ENCODE measurements around the gene USP46.

Gene USP46

DNA sequence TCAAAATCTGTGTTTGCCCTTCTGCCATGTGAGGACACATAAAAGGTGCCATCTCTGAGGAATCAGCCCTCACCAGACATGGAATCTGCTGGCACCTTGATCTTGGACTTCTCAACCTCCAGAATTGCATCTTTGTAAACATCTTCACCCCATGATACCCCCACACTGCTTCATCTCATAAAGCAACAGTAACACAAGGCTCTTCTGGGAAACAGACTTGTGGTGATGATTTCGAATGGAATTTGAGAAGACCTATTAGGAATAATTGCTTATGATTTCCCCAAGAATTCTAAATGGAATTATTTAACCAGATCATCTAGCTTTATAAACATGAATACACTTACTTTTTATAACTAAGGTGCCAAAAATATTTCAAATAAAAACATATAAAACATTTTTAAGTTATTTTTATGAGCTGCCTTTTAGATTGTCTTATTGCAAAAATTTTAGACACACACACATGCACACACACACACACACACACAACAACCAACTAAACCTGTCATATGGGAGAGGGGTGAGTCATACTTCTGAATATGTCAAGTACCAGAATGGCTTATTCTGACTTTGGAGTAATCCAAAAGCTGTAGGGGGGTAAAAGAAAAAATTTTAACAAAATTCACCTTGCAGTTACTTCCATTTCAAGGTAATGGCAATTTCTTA, 82.0 kb downstream of the USP46 start:
- H3K36me3 ChIP-seq (ENCODE audit: control insufficient read depth, insufficient read depth, low read length) = no peaks in the 10 kb centered on the region
- no peak overlapping the region for H3K9ac ChIP-seq (ENCODE audit: low read length)
- H3K27me3 ChIP-seq (ENCODE audit: control insufficient read depth, insufficient read depth, low read length) = no peaks in the 10 kb centered on the region
- H3K27ac ChIP-seq (ENCODE audit: low read depth, low read length) = no peak overlapping the region
- H3K4me3 ChIP-seq (ENCODE audit: low read length) = no peak overlapping the region
- H3K4me1 ChIP-seq (ENCODE audit: control insufficient read depth, insufficient read depth, low read length) = no peaks in the 10 kb centered on the region

- H3K9ac ChIP-seq (ENCODE audit: low read length) = no peak overlapping the region
- H3K4me3 ChIP-seq (ENCODE audit: low read length) = no peak overlapping the region
- H3K36me3 ChIP-seq (ENCODE audit: control insufficient read depth, insufficient read depth, low read length) = no peaks in the 10 kb centered on the region
- no peaks in the 10 kb centered on the region for H3K4me1 ChIP-seq (ENCODE audit: control insufficient read depth, insufficient read depth, low read length)
- H3K27ac ChIP-seq (ENCODE audit: low read depth, low read length) = no peak overlapping the region
- H3K27me3 ChIP-seq (ENCODE audit: control insufficient read depth, insufficient read depth, low read length) = no peaks in the 10 kb centered on the region
These were observed 82.8 kb downstream of the USP46 start for GRCh38 chr4:52576326-52576725.

DNA sequence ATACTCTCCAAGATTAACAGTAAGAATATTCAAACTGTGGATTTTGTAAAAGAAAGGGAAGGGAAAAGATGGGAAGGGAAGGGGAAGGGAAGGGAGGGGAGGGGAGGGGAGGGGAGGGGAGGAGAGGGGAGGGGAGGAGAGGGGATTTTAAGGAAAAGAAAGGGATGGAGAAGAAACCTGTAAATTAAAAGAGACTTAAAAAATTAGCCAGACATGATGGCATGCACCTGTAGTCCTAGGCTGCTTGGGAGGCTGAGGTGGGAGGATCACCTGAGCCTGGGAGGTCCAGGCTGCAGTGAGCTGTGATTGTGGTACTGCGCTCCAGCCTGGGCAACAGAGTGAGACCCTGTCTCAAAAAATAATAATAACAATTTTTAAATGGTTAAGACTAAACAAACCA, 83.7 kb downstream of the USP46 start:
- Histone ChIP-seq H3K36me3 (ENCODE audit: control insufficient read depth, insufficient read depth, low read length) (no peaks in the 10 kb centered on the region), H3K4me3 (ENCODE audit: low read length) (no peak overlapping the region), H3K27ac (ENCODE audit: low read depth, low read length) (no peak overlapping the region), H3K9ac (ENCODE audit: low read length) (no peak overlapping the region), H3K27me3 (ENCODE audit: control insufficient read depth, insufficient read depth, low read length) (no peaks in the 10 kb centered on the region), H3K4me1 (ENCODE audit: control insufficient read depth, insufficient read depth, low read length) (no peaks in the 10 kb centered on the region)

GRCh38 chr4:52574036-52574435, 85.1 kb downstream of the USP46 start:
- Histone ChIP-seq H3K4me3 (ENCODE audit: low read length) (no peak overlapping the region), H3K9ac (ENCODE audit: low read length) (no peak overlapping the region), H3K4me1 (ENCODE audit: control insufficient read depth, insufficient read depth, low read length) (no peaks in the 10 kb centered on the region), H3K36me3 (ENCODE audit: control insufficient read depth, insufficient read depth, low read length) (no peaks in the 10 kb centered on the region), H3K27me3 (ENCODE audit: control insufficient read depth, insufficient read depth, low read length) (no peaks in the 10 kb centered on the region), H3K27ac (ENCODE audit: low read depth, low read length) (no peak overlapping the region)

GRCh38 chr4:52573551-52573950, 85.5 kb downstream of the USP46 start:
- Histone ChIP-seq H3K27me3 (ENCODE audit: control insufficient read depth, insufficient read depth, low read length) (no peaks in the 10 kb centered on the region), H3K4me1 (ENCODE audit: control insufficient read depth, insufficient read depth, low read length) (no peaks in the 10 kb centered on the region), H3K4me3 (ENCODE audit: low read length) (no peak overlapping the region), H3K9ac (ENCODE audit: low read length) (no peak overlapping the region), H3K27ac (ENCODE audit: low read depth, low read length) (no peak overlapping the region), H3K36me3 (ENCODE audit: control insufficient read depth, insufficient read depth, low read length) (no peaks in the 10 kb centered on the region)

DNA sequence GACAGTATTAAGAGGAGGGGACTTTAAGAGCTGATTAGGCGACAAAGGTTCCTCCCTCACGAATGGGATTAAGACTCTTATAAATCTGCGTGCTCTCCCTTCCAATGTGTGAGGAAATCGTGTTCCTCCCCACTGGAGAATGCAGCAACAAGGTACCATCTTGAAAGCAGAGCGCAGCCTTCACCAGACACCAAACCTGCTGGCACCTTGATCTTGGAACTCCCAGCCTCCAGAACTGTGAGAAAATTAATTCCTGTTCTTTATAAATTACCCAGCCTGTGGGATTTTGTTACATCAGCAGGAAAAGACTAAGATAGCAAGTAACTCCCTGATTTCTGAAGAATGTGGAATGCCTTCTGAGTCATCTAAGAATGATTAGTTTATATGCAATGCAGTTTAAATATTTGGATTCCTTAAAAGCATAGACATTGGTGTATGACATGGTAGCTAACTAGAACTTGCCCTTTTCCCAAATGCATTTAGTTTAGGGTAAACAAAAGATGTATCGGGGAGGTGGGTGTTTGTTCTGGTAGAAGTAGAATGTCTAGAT, 86.1 kb downstream of the USP46 start:
- H3K4me3 ChIP-seq (ENCODE audit: low read length) = no peak overlapping the region
- H3K9ac ChIP-seq (ENCODE audit: low read length) = no peak overlapping the region
- H3K27ac ChIP-seq (ENCODE audit: low read depth, low read length) = no peak overlapping the region

GRCh38 chr4:52568351-52568750, 90.8 kb downstream of the USP46 start:
- no peak overlapping the region for H3K9ac ChIP-seq (ENCODE audit: low read length)
- H3K36me3 ChIP-seq (ENCODE audit: control insufficient read depth, insufficient read depth, low read length) = no peaks in the 10 kb centered on the region
- no peak overlapping the region for H3K27ac ChIP-seq (ENCODE audit: low read depth, low read length)
- H3K27me3 ChIP-seq (ENCODE audit: control insufficient read depth, insufficient read depth, low read length) = no peaks in the 10 kb centered on the region
- no peaks in the 10 kb centered on the region for H3K4me1 ChIP-seq (ENCODE audit: control insufficient read depth, insufficient read depth, low read length)
- no peak overlapping the region for H3K4me3 ChIP-seq (ENCODE audit: low read length)

More for the DNA sequence above, 86.1 kb downstream of the USP46 start:
- H3K36me3 ChIP-seq (ENCODE audit: control insufficient read depth, insufficient read depth, low read length) = no peaks in the 10 kb centered on the region
- no peaks in the 10 kb centered on the region for H3K27me3 ChIP-seq (ENCODE audit: control insufficient read depth, insufficient read depth, low read length)
- no peaks in the 10 kb centered on the region for H3K4me1 ChIP-seq (ENCODE audit: control insufficient read depth, insufficient read depth, low read length)

- no peaks in the 10 kb centered on the region for H3K27me3 ChIP-seq (ENCODE audit: control insufficient read depth, insufficient read depth, low read length)
- no peak overlapping the region for H3K27ac ChIP-seq (ENCODE audit: low read depth, low read length)
- H3K9ac ChIP-seq (ENCODE audit: low read length) = no peak overlapping the region
- no peaks in the 10 kb centered on the region for H3K36me3 ChIP-seq (ENCODE audit: control insufficient read depth, insufficient read depth, low read length)
- H3K4me3 ChIP-seq (ENCODE audit: low read length) = no peak overlapping the region
- H3K4me1 ChIP-seq (ENCODE audit: control insufficient read depth, insufficient read depth, low read length) = no peaks in the 10 kb centered on the region
These were observed 92.7 kb downstream of the USP46 start for GRCh38 chr4:52566136-52567031.

DNA sequence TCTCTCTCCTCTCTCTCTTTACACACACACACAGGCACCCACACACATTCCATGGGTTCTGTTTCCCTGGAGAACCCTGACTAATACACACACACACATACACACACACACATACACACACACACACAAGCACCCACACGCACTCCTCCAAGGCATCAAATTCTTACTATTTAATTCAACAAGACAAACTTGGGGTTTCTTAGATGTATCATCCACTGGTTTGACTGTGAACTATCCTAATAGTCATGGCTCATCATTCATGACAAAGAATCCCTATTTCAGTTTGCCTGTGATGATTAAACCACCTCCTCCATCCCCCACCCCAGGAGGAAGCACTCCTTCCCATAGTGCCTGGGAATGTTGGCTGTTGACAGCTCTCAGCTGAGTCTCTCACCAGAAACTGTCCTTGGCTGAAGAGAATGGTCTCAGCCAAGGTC, 98.2 kb downstream of the USP46 start:
- no peaks in the 10 kb centered on the region for H3K4me1 ChIP-seq (ENCODE audit: control insufficient read depth, insufficient read depth, low read length)
- no peak overlapping the region for H3K4me3 ChIP-seq (ENCODE audit: low read length)
- no peaks in the 10 kb centered on the region for H3K27me3 ChIP-seq (ENCODE audit: control insufficient read depth, insufficient read depth, low read length)
- H3K9ac ChIP-seq (ENCODE audit: low read length) = no peak overlapping the region
- H3K27ac ChIP-seq (ENCODE audit: low read depth, low read length) = no peak overlapping the region
- H3K36me3 ChIP-seq (ENCODE audit: control insufficient read depth, insufficient read depth, low read length) = no peaks in the 10 kb centered on the region

GRCh38 chr4:52555356-52555716, 103.8 kb downstream of the USP46 start:
- Histone ChIP-seq H3K36me3 (ENCODE audit: control insufficient read depth, insufficient read depth, low read length) (no peaks in the 10 kb centered on the region), H3K27me3 (ENCODE audit: control insufficient read depth, insufficient read depth, low read length) (no peaks in the 10 kb centered on the region), H3K4me1 (ENCODE audit: control insufficient read depth, insufficient read depth, low read length) (no peaks in the 10 kb centered on the region), H3K27ac (ENCODE audit: low read depth, low read length) (no peak overlapping the region), H3K9ac (ENCODE audit: low read length) (no peak overlapping the region), H3K4me3 (ENCODE audit: low read length) (no peak overlapping the region)

DNA sequence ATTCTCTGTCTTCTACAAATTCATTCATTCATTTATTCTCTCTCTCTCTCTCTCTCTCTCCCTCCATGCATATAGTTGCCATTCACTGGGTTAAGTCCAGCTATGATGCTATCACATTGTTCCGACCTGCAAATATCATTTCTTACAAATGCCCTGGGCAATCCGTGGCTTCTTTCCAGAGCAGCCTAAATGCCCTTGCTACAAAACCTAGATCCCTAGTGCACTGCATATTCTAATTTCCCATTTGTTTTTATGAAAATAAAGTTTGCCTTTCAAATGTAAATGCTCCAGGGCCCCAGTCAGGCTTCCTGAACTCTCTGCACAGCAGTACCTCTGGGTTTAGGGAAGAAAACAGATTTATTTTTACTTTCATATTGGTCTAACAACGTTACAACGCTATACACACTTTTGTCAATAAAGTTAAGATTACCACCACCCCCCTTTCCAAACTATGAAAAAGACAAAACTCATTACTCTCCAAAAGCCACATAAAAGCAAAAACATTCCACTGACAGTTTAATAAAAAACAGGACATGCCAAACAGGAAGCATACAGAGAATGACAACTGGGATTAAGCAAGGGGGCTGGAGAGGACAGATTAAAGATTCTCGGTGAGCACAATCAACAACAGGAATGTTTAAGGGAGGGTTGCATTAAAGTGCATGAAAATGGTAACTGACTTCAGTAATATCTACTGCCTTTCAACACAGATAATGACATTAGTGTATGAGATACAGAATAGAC, 104.3 kb downstream of the USP46 start:
- Histone ChIP-seq H3K36me3 (ENCODE audit: control insufficient read depth, insufficient read depth, low read length) (no peaks in the 10 kb centered on the region), H3K4me3 (ENCODE audit: low read length) (no peak overlapping the region), H3K27ac (ENCODE audit: low read depth, low read length) (no peak overlapping the region), H3K4me1 (ENCODE audit: control insufficient read depth, insufficient read depth, low read length) (no peaks in the 10 kb centered on the region), H3K27me3 (ENCODE audit: control insufficient read depth, insufficient read depth, low read length) (no peaks in the 10 kb centered on the region), H3K9ac (ENCODE audit: low read length) (no peak overlapping the region)

DNA sequence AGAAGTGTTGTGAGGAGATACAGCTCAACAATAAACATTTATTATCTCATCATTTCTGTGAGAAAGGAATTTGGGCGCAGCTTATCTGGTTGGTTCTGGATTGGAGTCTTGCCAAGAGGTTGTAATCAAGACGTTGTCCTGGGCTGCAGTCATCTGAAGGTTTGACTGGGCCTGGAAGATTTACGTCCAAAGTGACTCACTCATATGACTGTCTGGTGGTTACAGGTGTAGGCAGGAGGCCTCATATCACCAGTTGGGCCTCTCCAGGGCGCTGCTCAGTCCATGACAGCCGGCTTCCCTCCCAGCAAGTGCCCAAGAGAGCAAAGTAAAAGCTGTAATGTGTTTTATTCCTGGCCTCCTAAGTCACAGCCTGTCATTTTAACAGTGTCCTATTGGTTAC, 106.3 kb downstream of the USP46 start:
- Histone ChIP-seq H3K4me3 (ENCODE audit: low read length) (no peak overlapping the region), H3K4me1 (ENCODE audit: control insufficient read depth, insufficient read depth, low read length) (no peaks in the 10 kb centered on the region), H3K27me3 (ENCODE audit: control insufficient read depth, insufficient read depth, low read length) (no peaks in the 10 kb centered on the region), H3K36me3 (ENCODE audit: control insufficient read depth, insufficient read depth, low read length) (no peaks in the 10 kb centered on the region), H3K9ac (ENCODE audit: low read length) (no peak overlapping the region), H3K27ac (ENCODE audit: low read depth, low read length) (no peak overlapping the region)

Measured in rectal smooth muscle tissue (tissue), 1 donor.